Activated naive CD4-positive, alpha-beta T cell treated with anti-CD3 and anti-CD28 coated beads, Interleukin-2, amount 50 U/mL, for 24 hours (primary cell): ENCODE measurements around the gene MAPT.
"Not testable (repeated sequence)": the region's sequence is repeated elsewhere in the genome, so short reads cannot be mapped to it uniquely, and the experiment has no call there.

Experiments
- H3K27ac Mint-ChIP-seq: one replicate; pipeline ENCODE4 v1.8.0; 2021; ENCODE audit warnings: mild to moderate bottlenecking, mixed read lengths
- H3K27me3 Mint-ChIP-seq: one replicate; pipeline ENCODE4 v1.8.0; 2021; ENCODE audit warnings: mixed read lengths
- H3K36me3 Mint-ChIP-seq: one replicate; pipeline ENCODE4 v1.8.0; 2021; ENCODE audit warnings: mixed read lengths
- H3K4me1 Mint-ChIP-seq: one replicate; pipeline ENCODE4 v1.8.0; 2021; ENCODE audit warnings: mixed read lengths
- H3K4me3 Mint-ChIP-seq: one replicate; pipeline ENCODE4 v1.8.0; 2021; ENCODE audit warnings: mild to moderate bottlenecking, mixed read lengths
- H3K9me3 Mint-ChIP-seq: one replicate; pipeline ENCODE4 v1.8.0; 2021; ENCODE audit warnings: mixed read lengths

MAPT gene

DNA sequence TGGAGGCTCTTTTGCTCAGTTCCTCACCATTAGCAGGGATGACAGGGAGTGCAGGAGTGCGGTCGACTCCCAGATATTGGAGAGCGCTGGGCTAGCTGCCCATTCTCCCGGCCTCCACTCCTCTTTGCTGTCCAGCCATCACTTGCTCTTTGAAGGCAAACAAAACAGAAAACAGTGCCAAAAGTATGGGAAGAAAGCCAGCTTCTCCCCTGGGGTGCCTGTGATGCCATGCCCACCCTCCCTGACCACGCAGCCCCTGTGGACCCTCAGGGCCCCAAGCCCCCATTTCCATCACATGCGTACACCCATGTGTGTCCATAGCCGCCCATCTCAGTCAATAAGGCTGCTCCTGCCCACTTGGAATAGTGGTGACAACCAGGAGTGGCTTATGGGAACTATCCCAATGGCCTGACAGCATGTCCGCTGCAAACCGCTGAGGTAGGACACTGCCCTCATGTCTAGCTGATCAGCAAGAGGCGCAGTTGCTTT, 30.0 kb downstream of the MAPT start:
- Mint-ChIP-seq H3K4me3 (no peak overlapping the region), H3K9me3 (no peaks in the 10 kb centered on the region), H3K36me3 (no peaks in the 10 kb centered on the region), H3K4me1 (no peaks in the 10 kb centered on the region), H3K27ac (no peak overlapping the region), H3K27me3 (peaks cover 8% of the 10 kb centered on the region)

DNA sequence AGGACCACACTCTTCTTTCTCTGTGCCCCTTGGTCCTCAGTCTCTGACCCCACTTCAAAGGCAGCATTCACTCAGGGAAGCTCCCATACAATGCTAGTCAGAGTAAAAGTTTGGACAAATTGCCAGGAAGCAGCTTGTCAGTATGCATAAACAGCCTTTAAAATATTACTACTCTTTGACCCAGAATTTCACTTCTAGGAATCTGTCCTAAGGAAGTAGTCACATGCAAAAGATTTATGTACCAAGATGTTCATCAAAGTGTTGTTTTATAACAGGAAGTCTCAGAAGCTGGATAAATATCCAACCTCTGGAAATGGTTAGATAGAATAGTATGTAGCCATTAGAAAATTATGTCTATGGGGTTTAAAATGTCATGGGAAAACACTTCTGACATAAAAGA, 31.0 kb downstream of the MAPT start:
- H3K36me3 Mint-ChIP-seq: no peaks in the 10 kb centered on the region

DNA sequence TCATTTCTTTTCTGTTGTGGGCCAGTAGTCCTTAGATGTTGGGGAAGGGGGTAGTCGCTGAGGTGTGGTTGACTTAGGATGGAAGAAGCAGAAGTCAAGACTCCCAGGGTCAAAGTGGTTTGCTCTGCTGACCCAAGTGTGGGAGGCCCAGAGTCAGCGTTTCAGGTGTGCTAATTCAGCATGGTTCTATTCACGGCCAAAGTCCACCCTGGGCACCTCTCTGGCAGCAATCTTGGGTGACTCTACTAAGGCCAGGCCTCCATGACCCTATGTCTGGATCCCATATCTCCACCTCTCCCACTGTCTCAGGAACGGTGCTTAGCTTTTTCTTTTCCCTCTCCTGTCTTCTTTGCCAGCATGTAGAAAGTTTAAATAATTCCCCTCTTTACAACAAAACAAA, 32.9 kb downstream of the MAPT start:
- no peak overlapping the region for H3K4me3 Mint-ChIP-seq

More for the DNA sequence above, 31.0 kb downstream of the MAPT start:
- Mint-ChIP-seq H3K27ac (no peak overlapping the region), H3K27me3 (peaks cover 8% of the 10 kb centered on the region), H3K4me1 (no peaks in the 10 kb centered on the region), H3K9me3 (no peaks in the 10 kb centered on the region), H3K4me3 (no peak overlapping the region)

DNA sequence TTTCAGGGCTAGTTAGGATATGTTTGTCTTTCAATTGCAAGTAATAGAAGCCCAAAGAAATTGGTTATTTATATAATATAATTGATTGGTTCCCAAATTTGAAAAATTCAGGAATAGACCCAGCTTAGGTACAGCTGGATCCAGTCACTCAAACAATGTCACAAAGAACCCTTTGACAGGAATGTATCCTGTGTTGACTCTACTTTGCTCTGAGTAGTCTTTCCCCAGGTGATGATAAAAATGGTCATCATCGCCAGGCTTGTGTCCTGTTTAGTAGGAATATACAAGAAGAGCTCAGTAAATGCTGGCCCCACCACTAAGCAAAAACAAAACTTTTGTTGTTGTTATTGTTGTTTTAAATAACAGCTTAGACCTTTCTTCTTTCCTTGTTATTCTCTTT, 35.0 kb downstream of the MAPT start:
- Mint-ChIP-seq H3K27me3 (peaks cover 4% of the 10 kb centered on the region), H3K27ac (no peak overlapping the region), H3K4me3 (no peak overlapping the region), H3K4me1 (no peaks in the 10 kb centered on the region), H3K9me3 (no peaks in the 10 kb centered on the region), H3K36me3 (no peaks in the 10 kb centered on the region)

More for the DNA sequence above, 32.9 kb downstream of the MAPT start:
- no peaks in the 10 kb centered on the region for H3K4me1 Mint-ChIP-seq
- peaks cover 10% of the 10 kb centered on the region for H3K27me3 Mint-ChIP-seq
- H3K36me3 Mint-ChIP-seq: no peaks in the 10 kb centered on the region
- H3K9me3 Mint-ChIP-seq: no peaks in the 10 kb centered on the region
- peak overlapping the region; percentile 4 for H3K27ac Mint-ChIP-seq

DNA sequence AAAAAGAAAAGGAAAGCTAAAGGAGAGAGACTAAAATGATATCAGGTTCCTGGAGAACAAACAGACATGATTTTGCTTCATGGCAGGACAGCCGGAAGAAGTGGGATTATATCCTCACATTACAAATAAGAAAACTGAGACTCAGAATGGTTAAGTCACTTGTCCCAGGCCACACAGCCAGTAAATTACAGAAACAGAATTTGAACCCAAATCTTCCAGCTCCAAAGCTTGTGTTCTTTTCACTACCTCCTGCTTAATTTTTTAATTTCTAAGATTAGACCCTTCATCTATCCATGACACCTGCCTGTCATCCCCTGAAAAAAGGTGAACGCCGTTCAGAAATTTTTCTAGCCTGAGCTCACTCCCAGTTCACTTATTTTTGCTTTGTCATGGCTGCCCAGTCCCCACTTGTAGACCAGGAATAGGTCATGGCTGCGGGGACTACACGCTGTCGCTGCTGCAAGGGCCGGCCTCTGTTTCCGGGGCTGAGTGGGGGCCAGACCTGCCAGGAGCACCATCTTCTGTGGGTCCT, 36.1 kb downstream of the MAPT start:
- H3K4me1 Mint-ChIP-seq: no peaks in the 10 kb centered on the region
- no peaks in the 10 kb centered on the region for H3K9me3 Mint-ChIP-seq
- no peaks in the 10 kb centered on the region for H3K36me3 Mint-ChIP-seq
- H3K4me3 Mint-ChIP-seq: no peak overlapping the region
- peaks cover 4% of the 10 kb centered on the region for H3K27me3 Mint-ChIP-seq
- H3K27ac Mint-ChIP-seq: no peak overlapping the region

DNA sequence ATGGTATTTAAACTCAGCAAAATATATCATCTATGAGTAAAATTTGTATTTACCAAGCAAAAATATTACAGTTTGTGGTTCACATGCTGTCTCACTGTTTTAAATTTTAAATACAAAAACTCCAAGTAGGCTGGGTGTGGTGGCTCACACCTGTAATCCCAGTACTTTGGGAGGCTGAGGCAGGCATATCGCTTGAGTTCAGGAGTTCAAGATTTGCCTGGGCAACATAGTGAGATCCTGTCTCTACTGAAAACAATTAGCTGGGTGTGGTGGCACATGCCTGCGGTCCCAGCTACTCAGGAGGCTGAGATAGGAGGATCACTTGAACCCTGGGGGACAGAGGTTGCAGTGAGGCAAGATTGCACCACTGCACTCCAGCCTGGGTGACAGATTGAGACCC, 37.3 kb downstream of the MAPT start:
- H3K36me3 Mint-ChIP-seq: no peaks in the 10 kb centered on the region
- H3K4me3 Mint-ChIP-seq: no peak overlapping the region
- peaks cover 11% of the 10 kb centered on the region for H3K27me3 Mint-ChIP-seq
- H3K27ac Mint-ChIP-seq: no peak overlapping the region
- H3K4me1 Mint-ChIP-seq: no peaks in the 10 kb centered on the region
- no peaks in the 10 kb centered on the region for H3K9me3 Mint-ChIP-seq

DNA sequence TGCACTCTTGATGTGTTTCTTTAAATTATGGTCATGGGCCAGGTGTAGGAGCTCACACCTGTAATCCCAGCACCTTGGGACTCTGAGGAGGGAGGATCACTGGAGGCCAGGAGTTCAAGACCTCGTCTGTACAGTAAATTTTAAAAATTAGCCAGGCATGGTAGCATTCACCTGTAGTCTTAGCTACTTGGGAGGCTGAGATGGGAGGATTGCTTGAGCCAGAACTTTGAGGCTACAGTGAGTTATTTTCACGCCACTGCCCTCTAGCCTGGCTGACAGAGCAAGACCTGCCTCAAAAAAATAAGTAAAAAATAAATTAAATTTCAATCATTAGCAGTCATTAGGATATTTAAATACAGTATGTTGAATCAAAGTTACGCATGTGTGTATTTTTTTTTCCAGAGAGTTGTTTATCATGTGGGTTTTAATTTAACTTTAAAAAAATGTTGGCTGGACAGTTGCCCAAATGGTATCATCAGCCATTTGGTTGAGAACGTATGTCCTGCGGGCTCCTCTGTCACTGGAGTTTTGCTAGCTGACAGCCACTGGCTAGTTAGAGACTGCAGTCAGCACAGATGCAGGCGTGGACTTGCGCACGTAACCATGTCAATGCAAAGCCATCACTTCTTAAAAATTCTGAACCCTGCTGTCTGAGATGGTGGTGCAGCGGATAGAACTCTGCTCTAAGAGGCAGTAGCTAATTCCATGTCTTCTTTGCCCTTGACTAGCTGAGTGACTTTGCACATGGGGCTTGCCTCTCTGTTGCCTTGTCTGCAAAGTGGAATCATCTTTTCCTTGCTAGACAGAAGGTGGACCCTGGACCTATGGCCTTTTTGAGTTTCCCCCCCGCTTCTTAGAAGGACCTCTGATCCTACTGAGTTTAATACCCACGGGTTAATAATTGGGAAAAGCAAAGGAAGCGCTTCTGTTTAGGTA, 40.0 kb downstream of the MAPT start:
- peaks cover 11% of the 10 kb centered on the region for H3K27me3 Mint-ChIP-seq
- no peak overlapping the region for H3K4me3 Mint-ChIP-seq
- H3K4me1 Mint-ChIP-seq: no peaks in the 10 kb centered on the region
- H3K27ac Mint-ChIP-seq: no peak overlapping the region
- no peaks in the 10 kb centered on the region for H3K9me3 Mint-ChIP-seq
- no peaks in the 10 kb centered on the region for H3K36me3 Mint-ChIP-seq

DNA sequence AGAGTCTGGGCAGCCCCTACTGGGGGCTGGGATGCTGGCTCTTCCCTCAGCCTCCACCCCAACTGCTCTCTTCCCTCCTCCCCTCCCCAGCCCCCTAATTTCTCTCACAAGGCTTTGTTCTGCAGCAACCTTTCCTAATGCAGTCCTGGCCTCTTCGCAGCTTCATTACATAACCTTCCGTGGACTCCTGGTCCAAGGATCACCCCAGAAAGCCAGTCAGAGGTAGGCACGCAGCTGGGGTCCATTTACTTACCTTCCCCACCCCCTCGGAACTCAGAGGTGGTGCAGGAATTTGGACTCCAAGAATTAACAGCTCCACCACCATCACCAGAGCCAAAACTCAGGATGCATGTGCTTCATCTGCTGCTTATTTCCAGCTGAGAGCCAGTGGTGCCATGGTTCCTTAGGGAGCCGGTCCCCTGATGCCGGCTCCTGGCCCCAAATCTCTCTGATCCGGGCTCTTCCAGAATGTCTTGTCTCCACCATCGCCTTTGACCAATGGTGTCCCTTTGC, 40.9 kb downstream of the MAPT start:
- no peaks in the 10 kb centered on the region for H3K9me3 Mint-ChIP-seq
- no peak overlapping the region for H3K27ac Mint-ChIP-seq
- no peak overlapping the region for H3K4me3 Mint-ChIP-seq
- no peaks in the 10 kb centered on the region for H3K36me3 Mint-ChIP-seq
- H3K4me1 Mint-ChIP-seq: no peaks in the 10 kb centered on the region
- peaks cover 11% of the 10 kb centered on the region for H3K27me3 Mint-ChIP-seq

DNA sequence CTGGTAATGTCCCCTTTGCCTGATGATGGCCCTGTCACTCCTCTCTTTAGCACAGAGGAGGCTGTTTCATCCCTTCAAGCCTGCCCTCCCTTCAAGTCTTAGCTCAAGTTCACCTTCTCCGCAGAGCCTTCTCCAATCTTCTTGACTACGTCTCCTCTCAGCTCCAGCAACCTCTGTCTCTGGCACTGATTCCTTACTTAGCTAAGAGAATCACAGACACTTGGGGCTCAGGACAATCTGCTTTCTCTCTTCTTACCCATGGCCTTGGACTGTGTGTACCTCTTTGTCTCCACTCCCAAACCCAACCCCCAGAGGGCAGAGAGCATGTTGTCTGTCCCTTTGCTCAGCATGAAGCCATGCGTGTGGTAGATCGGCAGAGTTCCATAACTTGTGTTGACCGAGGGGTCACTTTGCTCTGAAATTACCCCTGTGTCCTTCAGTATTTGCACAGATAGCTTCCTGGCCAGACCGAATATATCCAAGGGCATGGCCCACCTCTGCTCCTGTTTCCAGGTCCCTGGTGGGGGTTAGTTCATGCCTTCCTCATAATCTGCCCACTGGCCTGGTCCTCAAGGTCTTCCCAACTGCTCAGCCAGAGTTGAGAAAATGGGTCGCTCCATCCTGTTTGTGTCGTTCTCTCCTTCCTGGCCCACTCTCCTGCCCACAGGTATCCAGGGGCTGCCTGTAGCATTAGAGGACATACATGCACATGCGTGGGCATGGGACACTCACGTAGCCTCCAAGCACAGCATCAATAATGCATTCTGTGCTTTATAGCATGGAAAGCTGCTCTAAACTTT, 41.6 kb downstream of the MAPT start:
- peaks cover 11% of the 10 kb centered on the region for H3K27me3 Mint-ChIP-seq
- H3K36me3 Mint-ChIP-seq: no peaks in the 10 kb centered on the region
- no peaks in the 10 kb centered on the region for H3K4me1 Mint-ChIP-seq
- H3K9me3 Mint-ChIP-seq: no peaks in the 10 kb centered on the region
- H3K27ac Mint-ChIP-seq: no peak overlapping the region
- H3K4me3 Mint-ChIP-seq: no peak overlapping the region

DNA sequence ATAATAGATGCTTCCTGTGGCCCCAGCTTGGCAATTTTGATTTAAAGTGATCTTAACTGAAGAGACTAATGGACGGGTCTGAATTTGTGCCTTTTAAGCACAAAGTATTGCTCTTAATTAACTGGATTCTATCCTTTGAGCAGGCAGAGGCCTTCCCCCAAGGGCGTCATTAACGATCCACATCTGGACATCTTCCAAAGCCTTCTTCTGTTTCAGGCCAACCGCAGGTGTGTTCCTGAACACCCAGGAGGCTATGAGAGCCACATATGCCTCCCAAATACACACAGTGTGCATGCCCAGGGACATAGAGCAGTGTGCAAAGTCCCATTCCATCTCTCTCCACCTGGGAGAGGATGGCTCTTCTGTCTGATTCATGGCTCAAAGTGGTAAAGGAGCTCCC, 42.3 kb downstream of the MAPT start:
- Mint-ChIP-seq H3K27ac (no peak overlapping the region), H3K27me3 (peaks cover 9% of the 10 kb centered on the region), H3K36me3 (no peaks in the 10 kb centered on the region), H3K4me3 (no peak overlapping the region), H3K9me3 (no peaks in the 10 kb centered on the region), H3K4me1 (no peaks in the 10 kb centered on the region)

DNA sequence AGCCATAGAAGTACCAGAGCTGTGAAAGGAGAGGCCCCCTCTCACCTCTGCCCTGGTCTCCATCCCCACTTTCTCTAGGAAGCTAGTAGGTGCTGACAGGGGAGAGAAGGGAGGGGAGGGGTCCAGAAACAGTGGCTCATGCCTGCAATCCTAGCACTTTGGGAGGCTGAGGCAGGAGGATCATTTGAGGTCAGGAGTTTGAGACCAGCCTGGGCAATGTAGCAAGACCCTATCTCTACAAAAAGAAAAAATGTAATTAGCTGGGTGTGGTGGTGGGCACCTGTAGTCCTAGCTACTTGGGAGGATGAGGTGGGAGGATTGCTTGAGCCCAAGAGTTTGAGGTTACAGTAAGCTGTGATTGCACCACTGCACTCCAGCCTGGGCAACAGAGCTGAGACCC, 42.8 kb downstream of the MAPT start:
- not testable (repeated sequence) for H3K9me3 Mint-ChIP-seq, H3K4me3 Mint-ChIP-seq, H3K27ac Mint-ChIP-seq, H3K36me3 Mint-ChIP-seq, H3K4me1 Mint-ChIP-seq, H3K27me3 Mint-ChIP-seq

DNA sequence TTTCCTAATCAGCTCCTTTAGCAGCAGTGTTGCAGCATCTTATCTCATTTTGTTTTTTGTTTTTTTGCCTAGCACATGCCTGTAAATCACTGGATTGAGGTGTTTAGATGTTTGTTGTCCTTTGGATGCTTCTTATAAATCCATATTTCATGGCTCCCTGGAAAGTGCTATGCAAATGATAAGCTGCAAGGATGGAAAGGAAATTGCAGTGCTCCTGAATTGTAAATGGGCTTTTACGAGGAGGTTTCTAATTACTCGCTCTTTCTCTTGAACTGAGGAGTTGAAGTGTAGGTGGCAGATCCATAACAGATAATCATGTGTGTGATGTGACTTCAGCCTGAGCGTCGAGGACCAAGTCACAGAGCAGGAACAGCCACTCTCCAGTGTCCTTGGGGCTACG, 45.0 kb downstream of the MAPT start:
- no peak overlapping the region for H3K27ac Mint-ChIP-seq
- no peaks in the 10 kb centered on the region for H3K36me3 Mint-ChIP-seq
- no peaks in the 10 kb centered on the region for H3K9me3 Mint-ChIP-seq
- peaks cover 9% of the 10 kb centered on the region for H3K27me3 Mint-ChIP-seq
- H3K4me3 Mint-ChIP-seq: no peak overlapping the region
- H3K4me1 Mint-ChIP-seq: no peaks in the 10 kb centered on the region

DNA sequence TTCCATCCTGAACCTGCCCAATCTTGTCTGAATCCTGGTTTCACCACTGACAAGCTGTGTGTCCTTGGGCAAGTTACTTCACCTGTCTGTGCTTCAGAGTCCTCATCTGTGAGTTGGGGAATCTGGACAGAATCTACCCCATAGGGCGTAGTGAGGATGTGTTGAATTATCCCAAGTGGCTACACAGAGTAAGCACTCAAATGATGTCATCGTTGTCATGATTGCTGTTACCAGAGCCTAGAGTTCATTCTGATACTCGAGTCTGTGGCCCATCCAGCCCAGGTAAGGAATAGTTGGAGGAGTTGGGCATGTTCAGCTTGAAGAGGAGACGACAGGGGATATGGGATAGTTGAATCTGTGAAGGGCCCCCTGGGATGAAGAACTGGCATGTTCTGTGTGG, 45.9 kb downstream of the MAPT start:
- Mint-ChIP-seq H3K27me3 (peaks cover 9% of the 10 kb centered on the region), H3K4me1 (no peaks in the 10 kb centered on the region), H3K36me3 (no peaks in the 10 kb centered on the region), H3K4me3 (no peak overlapping the region), H3K27ac (no peak overlapping the region), H3K9me3 (no peaks in the 10 kb centered on the region)

DNA sequence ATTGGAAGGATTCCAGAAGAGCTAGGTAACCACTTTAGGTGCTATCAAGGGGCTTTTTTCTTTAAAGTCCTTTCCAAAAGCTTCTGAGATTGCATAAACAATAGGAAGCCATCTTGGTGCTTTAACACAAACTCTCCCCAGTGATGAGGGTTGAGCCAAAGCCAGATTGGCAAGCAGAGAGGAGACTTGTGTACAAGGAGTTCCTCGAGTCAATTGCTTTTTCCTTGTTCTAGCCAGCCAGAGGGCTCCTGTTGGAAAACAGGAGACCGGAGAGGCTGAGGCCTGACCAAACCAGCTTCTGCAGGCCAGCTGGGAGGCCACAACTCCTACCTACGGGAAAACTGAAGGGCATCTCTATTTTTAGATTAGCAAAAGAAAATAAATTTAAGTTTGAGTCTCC, 46.5 kb downstream of the MAPT start:
- Mint-ChIP-seq H3K27me3 (peaks cover 6% of the 10 kb centered on the region), H3K36me3 (no peaks in the 10 kb centered on the region), H3K27ac (no peak overlapping the region), H3K9me3 (no peaks in the 10 kb centered on the region), H3K4me1 (no peaks in the 10 kb centered on the region), H3K4me3 (no peak overlapping the region)

DNA sequence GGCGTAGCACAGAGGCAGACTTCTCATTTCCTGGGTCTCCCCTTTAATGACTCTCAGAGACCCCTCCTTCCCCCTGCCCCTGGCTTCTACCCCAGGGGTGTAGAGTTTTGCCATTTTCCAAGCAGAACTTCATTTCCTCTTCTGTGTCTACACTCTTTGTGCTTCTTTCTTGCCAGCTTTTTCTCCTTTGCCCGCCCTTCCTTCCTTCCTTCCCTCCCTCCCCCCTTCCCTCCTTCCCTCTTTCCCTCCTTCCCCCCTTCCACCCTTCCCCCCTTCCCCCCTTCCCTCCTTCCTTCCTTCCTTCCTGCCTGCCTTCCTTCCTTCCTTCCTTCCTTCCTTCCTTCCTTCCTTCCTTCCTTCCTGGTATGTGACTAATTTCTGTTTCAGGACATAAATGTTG, 47.0 kb downstream of the MAPT start:
- Mint-ChIP-seq H3K27ac (peak overlapping the region; percentile 12), H3K36me3 (no peaks in the 10 kb centered on the region), H3K9me3 (no peaks in the 10 kb centered on the region), H3K4me1 (no peaks in the 10 kb centered on the region), H3K4me3 (no peak overlapping the region), H3K27me3 (peaks cover 4% of the 10 kb centered on the region)

DNA sequence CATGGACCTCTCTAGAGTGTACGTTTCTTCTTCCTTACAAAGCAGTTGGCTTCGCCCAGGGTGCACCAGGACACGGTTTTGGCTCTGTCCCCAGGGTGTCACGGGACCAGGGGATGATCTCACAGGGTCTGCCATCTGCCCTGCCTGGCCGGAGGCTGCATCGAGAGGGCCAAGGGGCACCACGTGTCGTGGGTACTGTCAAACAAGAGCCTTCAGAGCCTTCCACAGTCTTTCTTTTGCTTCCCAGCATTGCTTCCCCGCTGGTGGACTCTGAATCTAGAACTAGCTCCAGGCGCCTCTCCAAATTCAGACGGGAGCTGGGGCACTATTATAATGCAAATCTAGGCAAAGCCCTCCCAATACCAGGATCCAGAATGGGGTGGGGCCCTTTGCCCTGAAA, 47.9 kb downstream of the MAPT start:
- no peaks in the 10 kb centered on the region for H3K4me1 Mint-ChIP-seq
- no peaks in the 10 kb centered on the region for H3K27me3 Mint-ChIP-seq
- H3K27ac Mint-ChIP-seq: no peak overlapping the region

More for the DNA sequence above, 47.9 kb downstream of the MAPT start:
- Mint-ChIP-seq H3K36me3 (no peaks in the 10 kb centered on the region), H3K9me3 (no peaks in the 10 kb centered on the region), H3K4me3 (no peak overlapping the region)
